Iris pigment epithelial cell (primary cell): ENCODE measurements around the gene TMC7.
A peak's percentile ranks its signal among the peaks of the same experiment; 100 is the strongest.
"Not testable (repeated sequence)": the region's sequence is repeated elsewhere in the genome, so short reads cannot be mapped to it uniquely, and the experiment has no call there.

Experiments used
- DNase-seq: peaks from one replicate; pipeline ENCODE4 v3.0.0-alpha.2; 2011; ENCODE audit warnings: low read depth

TMC7 gene

GRCh38 chr16:18983565-18984434, at the start of gene TMC7:
TMC7 (plus strand) TSS chr16:18983934; CDS start chr16:18984064, 130 bp downstream.
- peak; percentile 76 for DNase-seq

- DNase-seq = no peak
Measured at GRCh38 chr16:18936727-18937340, 46.9 kb upstream of the TMC7 start.

GRCh38 chr16:18937390-18937789, 46.3 kb upstream of the TMC7 start:
- no peak for DNase-seq

- no peak for DNase-seq
Measured at GRCh38 chr16:18938986-18939385, 44.7 kb upstream of the TMC7 start.

- no peak for DNase-seq
Measured at GRCh38 chr16:18941471-18941870, 42.3 kb upstream of the TMC7 start.

- no peak for DNase-seq
Measured at GRCh38 chr16:18942061-18942460, 41.7 kb upstream of the TMC7 start.

GRCh38 chr16:18943414-18943813, 40.3 kb upstream of the TMC7 start:
- no peak for DNase-seq

- DNase-seq = no peak
Measured at GRCh38 chr16:18945233-18945632, 38.5 kb upstream of the TMC7 start.

GRCh38 chr16:18948372-18949020, 35.2 kb upstream of the TMC7 start:
- no peak for DNase-seq

- DNase-seq = no peak
Measured at GRCh38 chr16:18950469-18951185, 33.1 kb upstream of the TMC7 start.

GRCh38 chr16:18953547-18953946, 30.2 kb upstream of the TMC7 start:
- DNase-seq = no peak

- not testable (repeated sequence) for DNase-seq
Measured at GRCh38 chr16:18955874-18956580, 27.7 kb upstream of the TMC7 start.

- not testable (repeated sequence) for DNase-seq
Measured at GRCh38 chr16:18956658-18957241, 27.0 kb upstream of the TMC7 start.

- no peak for DNase-seq
Measured at GRCh38 chr16:18958621-18959029, 25.1 kb upstream of the TMC7 start.

- DNase-seq = no peak
Measured at GRCh38 chr16:18959031-18959505, 24.7 kb upstream of the TMC7 start.

GRCh38 chr16:18965555-18965954, 18.2 kb upstream of the TMC7 start:
- no peak for DNase-seq

- no peak for DNase-seq
Measured at GRCh38 chr16:18966791-18967190, 16.9 kb upstream of the TMC7 start.

- DNase-seq = peak; percentile 54
Measured at GRCh38 chr16:18969050-18969854, 14.5 kb upstream of the TMC7 start.

- DNase-seq = no peak
Measured at GRCh38 chr16:18969855-18970240, 13.9 kb upstream of the TMC7 start.

- no peak for DNase-seq
Measured at GRCh38 chr16:18975109-18975508, 8.6 kb upstream of the TMC7 start.
